GM19463 (cell line): Measurements from ENCODE around the gene MYL5.
"Not testable (repeated sequence)": the region's sequence is repeated elsewhere in the genome, so short reads cannot be mapped to it uniquely, and the experiment has no call there.

Source experiments
- ATAC-seq: cut with Tn5 transposase; IDR thresholded peaks from one replicate; pipeline ENCODE4 v1.9.1; 2021; ENCODE audit warnings: mild to moderate bottlenecking, moderate library complexity; ENCODE audit not compliant: unreplicated experiment

MYL5 gene

DNA sequence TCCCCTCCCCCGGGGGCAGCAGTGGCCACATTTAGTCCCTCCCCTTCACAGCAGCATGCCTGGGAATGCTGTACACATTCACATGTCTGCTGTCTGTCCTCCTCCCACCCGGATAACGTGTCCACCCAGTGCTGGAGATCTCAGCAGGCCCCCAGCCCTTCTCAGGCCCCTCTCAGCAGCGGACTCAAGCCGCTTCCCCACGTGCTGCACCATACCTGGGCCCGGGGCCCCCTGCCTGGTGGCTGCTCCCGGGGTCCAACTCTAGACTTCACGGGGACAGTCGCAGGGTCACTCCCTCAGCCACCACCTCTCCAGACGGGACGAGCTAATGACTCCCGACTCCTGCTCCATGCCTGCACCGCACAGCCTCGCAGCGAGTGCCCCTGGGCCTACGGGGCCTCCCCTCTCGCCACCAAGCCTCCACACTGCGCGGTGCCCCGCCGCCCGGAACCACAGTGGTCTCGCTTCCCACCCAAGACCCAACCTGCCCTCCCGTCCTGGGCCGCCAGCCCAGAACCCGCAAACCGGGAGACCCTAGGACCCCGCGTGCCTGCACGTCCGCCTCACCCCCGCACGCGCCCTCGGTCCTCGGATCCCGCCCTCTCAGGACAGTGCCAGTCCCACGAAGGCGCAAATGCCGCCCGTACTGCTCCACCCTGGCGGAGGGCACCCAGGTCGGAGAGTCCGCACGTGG lies 30.0 kb downstream of the MYL5 start:
- no peak for ATAC-seq

DNA sequence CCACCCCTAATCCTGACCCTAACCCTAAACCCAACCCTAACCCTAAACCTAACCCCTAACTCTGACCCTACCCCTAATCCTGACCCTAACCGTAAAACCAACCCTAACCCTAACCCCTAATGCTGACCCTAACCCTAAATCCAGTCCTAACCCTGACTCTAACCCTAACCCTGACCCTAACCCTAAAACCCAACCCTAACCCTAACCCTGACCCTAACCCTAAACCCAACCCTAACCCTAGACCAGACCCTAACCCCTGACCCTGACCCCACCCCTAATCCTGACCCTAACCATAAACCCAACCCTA lies 30.6 kb downstream of the MYL5 start:
- no peak for ATAC-seq

DNA sequence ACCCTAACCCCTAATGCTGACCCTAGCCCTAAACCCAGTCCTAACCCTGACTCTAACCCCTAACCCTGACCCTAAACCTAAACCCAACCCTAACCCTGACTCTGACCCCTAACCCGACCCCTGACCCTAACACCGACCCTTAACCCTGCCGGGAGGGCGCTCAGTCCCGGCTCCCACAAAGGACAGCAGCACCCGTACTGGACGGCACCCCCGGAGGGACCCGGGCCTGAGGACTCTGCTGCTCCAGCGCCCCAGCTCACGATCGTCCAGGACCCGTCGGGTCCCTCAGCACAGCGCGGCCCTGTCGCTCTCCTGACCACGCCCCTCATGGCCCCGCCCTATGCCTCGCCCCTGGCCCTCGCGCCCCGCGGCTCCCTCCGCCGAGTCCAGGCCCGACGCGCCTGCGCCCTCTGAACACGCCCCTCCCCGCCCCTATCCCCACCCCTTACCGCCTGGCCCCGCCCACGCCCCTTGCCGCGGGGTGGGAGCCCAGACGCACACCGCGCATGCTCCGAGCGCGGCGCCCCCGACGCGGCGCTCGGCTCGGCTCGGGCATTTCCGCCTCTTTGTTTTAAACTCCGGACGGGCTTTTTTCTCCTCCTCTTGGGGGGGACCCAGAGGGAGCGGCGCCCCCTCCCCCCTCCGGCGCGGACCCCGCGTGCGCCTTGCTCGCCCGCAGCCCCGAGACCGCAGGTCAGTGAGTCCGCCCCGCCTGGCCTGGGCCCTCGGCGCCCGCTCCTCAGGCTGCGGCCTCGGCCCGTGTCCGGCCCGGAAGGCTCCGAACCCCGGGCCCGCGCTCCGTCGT lies 31.1 kb downstream of the MYL5 start, which contains the start of gene PCGF3:
TSS of gene PCGF3 (plus strand) at position 555 of the 805 bp plus-strand sequence. CDS start 27,849 bp downstream, outside the sequence.
- peak; percentile 93 for ATAC-seq

DNA sequence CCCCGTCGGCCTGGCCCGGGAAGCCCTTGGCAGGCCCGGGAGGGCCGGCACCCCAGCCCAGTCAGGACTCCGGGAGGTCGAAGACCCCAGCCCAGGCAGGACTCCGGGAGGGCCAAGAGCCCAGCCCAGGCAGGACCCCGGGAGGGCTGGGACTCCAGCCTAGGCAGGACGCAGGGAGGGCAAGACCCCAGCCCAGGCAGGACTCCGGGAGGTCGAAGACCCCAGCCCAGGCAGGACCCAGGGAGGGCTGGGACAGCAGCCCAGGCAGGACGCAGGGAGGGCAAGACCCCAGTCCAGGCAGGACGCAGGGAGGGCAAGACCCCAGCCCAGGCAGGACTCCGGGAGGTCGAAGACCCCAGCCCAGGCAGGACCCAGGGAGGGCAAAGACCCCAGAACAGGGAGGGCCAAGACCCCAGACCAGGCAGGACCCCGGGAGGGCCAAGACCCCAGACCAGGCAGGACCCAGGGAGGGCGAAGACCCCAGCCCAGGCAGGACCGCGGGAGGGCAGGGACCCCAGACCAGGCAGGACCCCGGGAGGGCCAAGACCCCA lies 31.8 kb downstream of the MYL5 start:
- ATAC-seq, result not testable (repeated sequence)

DNA sequence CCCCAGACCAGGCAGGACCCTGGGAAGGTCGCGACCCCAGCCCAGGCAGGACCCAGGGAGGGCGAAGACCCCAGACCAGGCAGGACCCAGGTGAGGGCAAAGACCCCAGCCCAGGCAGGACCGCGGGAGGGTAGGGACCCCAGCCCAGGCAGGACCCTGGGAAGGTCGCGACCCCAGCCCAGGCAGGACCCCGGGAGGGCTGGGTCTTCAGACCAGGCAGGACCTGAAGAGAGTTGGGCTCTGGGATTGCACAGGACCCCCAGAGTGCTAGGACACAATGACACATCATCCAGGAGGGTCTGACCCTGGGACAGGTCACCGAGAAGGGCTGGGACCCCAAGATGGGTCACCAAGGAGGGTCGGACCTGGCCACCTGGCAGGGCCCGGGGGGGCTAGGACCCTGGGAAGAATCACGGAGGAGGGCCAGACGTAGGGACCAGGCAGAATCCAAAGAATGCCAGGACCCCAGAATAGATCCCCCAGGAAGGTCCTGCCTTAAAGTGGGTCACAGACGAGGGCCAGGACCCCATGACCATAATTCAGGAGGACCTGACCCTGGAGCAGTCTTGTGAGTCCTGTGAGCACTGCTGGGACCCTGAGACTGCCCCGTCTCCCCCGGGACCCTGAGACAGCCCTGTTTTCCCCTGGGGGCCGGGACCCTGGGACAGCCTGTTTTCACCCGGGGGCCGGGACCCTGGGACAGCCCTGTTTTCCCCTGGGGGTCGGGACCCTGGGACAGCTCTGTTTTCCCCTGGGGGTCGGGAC lies 32.7 kb downstream of the MYL5 start:
- ATAC-seq, result no peak

DNA sequence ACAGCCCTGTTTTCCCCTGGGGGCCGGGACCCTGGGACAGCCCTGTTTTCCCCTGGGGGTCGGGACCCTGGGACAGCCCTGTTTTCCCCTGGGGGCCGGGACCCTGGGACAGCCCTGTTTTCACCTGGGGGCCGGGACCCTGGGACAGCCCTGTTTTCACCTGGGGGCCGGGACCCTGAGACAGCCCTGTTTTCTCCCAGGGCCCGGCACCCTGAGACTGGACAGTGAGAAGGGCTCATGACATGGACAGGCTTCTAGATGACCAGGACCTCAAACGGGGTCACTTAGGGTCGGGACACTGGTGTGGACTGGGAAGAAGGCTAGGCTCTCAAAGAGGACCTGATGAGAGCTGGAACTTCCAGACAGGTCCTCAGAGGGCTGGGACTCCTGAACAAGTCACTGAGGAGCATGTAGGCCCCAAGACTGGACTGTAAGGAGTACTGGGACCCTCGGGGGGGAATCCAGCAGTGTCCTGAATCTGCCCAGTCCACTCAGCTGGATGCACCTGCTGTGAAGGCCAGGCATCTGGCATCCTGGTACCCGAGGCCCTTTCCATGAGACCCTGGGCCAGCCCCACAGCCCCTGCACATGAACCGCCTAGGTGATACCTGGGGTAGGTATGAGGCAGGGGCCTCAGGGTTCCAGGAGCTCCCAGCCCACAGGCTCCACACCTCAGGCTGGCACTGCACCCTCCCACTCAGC lies 33.7 kb downstream of the MYL5 start:
- ATAC-seq, result no peak

DNA sequence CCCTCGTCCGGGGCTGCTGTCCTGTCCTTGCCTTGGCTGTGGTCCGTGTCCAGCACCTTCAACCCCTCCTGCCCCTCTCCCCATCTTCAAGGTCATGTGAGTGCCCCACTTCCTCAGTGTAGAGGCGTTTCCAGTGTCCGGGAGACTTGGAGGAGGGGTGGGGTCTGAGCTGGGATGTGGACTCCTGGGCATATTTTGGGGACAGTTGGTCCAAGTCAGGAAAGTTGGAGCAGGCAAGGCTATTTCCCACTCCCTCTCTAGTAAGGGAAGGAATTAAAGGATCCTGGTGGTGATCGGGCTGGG lies 34.2 kb downstream of the MYL5 start:
- no peak for ATAC-seq

DNA sequence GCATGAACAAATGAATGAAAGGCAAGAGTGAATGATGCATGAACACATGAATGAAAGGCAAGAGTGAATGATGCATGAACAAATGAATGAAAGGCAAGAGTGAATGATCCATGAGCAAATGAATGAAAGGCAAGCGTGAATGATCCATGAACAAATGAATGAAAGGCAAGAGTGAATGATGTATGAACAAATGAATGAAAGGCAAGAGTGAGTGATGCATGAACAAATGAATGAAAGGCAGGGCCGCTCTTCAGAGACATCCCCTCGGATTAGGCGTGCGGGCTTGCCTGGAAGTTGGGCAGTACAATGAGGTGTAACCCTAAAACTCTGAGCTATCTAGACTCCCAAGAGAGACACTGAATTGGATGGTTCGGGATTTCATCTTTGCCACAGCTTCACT lies 35.0 kb downstream of the MYL5 start:
- ATAC-seq, result no peak

DNA sequence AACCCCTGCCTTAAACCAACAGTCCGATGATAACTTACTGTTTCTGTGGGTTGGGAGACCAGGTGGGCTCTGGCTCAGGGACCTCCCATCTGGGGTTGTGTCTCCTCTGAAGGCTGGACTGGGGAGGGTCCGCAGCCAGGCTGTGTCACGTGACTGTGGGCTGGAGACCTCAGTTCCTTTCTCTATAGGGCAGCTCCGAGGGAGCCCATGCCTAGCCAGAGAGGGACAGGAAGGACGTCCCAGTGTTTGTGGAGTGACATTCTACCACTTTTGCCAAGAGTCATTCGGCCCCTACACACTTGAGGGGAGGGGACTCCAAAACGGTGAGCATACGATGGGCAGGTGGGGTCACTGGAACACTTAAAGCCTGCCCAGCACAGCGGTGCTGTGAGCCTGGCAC lies 35.8 kb downstream of the MYL5 start:
- ATAC-seq, result no peak

DNA sequence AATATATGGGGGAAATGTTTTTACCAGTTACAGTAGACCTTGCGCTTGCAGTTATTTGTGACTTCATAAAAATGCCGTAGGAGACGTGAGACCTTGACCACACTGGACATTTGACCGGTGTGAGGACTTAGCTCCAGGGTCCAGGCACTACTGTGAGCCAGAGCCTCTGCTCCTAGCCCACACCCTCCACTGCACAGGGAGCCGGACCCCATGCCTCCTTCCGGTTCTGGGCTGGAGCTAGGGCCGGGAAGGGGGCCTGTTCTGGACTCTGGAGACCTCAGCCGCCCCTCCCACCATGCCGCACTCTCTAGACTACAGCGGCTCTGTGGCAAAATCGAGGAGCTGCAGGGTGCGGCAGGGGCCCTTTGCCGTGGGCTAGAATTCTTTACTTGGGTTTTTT lies 36.6 kb downstream of the MYL5 start:
- ATAC-seq, result no peak

DNA sequence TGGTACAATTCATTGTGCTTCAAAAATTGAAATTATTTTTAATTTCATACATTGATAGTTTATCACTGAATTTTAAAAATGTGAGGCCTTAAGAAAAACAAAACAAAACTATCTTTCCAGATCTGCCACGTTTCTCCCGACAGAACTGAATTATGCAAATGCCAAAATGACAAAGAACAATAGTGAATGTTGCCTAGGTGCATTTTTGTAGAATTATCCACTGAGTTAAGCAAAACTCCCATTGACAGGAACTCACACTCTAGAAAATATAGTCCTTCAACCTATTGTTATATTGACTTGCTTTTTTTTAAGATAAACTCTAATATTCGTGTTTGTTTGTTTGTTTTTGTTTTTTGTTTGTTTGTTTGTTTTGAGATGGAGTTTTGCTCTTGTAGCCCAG lies 37.8 kb downstream of the MYL5 start:
- no peak for ATAC-seq

DNA sequence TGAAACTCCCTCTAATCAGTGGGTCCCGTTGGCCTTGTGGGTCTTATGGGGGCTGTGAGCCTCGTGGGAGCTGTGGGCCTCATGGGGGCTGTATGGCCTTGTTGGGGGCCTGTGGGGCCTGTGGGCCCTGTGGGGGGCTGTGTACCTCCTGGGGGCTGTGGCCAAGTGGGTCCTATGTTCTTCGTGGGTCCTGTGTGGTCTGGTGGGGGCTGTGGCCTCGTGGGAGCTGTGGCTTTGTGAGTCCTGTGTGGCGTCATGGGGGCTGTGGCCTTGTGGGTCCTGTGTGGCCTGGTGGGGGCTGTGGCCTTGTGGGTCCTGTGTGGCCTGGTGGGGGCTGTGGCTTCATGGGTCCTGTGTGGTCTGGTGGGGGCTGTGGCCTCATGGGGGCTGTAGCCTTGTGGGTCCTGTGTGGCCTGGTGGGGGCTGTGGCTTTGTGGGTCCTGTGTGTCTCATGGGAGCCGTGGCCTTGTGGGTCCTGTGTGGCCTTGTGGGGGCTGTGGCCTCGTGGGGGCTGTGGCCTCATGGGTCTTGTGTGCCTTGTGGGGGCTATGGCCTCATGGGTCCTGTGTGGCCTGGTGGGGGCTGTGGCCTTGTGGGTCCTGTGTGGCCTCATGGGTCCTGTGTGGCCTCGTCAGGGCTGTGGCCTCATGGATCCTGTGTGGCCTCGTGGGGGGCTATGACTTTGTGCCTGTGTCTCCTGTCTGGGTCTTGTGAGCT lies 38.7 kb downstream of the MYL5 start:
- no peak for ATAC-seq

DNA sequence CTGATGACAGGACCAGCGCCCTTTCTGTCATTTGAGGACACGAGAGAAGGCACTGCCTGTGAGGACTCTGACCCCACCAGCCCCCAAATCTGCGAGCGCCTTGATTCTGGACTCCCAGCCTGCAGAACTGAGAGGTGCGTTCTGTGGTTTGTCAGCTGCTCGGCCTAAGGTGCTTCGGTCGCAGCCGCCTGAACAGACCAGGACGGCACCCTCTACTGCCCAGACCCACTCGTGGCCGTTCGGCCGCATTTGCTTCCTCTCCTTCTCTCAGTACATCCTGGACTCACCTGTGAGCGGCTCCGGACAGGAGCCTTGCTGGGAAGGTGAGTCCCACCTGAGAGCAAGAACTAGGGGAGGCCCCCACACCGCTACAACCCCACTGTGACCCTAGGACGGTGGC lies 39.7 kb downstream of the MYL5 start:
- no peak for ATAC-seq

DNA sequence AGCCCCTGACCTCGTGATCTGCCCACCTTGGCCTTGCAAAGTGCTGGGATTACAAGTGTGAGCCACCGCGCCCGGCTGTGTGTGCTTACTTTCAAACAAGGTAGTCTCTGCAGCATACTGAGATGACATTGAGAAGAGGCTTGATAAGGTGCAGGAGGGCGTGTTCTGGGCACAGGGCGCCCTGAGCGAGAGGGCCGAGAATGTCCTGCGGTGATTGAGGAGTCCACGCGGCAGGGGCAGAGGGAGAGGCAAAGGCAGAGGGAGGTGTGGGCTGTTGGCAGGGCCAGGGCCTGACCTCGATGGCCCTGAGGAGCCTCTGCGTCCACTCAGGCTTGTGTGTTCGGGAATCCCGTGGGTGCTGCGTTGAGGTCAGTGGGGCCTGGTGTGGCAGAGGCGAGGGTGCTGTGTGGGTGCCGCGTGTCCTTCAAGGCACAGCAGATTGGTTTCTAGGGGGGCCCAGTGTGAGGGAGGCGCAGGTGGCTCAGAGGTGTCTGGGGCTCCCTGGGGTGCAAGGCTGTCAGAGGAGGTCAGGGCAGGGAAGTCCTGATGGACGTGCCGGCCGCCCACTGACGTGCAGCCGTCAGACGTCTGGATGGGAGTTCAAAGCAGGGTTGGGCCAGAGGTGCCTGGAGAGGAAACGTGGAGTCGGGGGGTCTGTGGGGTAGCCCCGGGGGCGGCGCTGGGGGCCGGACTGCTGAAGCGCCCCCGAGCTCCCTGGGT lies 43.4 kb downstream of the MYL5 start:
- no peak for ATAC-seq

DNA sequence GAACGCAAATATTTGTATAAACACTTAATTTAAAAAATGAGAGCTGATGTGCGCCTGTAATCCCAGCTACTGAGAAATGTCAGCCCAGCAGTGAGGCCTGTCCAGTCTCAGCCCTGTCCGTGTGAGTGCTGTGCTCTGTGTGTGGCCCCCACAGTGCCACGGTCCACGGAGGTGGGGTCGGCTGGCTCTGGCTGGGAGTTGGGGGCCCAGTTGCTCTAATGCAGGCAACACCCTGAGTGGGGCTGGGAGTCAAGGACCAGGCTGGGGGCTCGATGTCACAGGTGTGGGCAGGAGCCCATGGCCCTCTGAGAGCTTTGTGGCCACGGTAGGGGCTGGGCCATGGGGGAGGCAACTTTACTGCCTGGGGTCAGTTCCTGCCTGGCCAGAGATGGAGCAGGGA lies 44.1 kb downstream of the MYL5 start:
- ATAC-seq, result no peak

DNA sequence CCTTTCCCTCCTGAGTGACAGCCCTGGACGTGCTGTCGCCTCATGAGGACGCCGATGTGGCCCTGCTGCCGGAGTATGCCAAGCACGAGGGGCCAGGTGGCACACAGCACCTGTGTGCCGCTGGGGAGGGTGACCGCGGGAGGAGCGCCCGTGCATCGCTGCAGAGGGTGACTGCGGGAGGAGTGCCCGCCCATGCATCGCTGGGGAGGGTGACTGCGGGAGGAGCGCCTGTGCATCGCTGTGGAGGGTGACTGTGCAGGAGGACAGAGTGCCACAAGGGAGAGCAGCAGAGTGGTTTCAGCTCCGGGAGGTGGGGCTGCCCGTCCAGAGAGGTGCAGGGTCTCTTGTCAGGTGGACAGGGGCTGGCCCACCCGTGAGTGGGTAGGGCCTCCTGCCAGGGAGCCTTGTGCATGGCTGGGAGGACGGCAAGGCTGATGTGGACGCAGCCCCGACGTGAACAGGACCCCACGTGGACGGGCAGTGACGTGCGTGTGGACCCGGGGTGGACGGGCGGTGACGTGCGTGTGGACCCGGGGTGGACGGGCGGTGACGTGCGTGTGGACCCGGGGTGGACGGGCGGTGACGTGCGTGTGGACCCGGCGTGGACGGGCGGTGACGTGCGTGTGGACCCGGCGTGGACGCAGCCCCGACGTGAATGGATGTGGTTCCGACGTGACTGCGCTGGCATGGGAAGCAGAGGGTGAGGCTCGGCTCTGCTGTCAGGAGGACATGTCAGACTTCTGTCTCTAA lies 45.9 kb downstream of the MYL5 start:
- no peak for ATAC-seq

DNA sequence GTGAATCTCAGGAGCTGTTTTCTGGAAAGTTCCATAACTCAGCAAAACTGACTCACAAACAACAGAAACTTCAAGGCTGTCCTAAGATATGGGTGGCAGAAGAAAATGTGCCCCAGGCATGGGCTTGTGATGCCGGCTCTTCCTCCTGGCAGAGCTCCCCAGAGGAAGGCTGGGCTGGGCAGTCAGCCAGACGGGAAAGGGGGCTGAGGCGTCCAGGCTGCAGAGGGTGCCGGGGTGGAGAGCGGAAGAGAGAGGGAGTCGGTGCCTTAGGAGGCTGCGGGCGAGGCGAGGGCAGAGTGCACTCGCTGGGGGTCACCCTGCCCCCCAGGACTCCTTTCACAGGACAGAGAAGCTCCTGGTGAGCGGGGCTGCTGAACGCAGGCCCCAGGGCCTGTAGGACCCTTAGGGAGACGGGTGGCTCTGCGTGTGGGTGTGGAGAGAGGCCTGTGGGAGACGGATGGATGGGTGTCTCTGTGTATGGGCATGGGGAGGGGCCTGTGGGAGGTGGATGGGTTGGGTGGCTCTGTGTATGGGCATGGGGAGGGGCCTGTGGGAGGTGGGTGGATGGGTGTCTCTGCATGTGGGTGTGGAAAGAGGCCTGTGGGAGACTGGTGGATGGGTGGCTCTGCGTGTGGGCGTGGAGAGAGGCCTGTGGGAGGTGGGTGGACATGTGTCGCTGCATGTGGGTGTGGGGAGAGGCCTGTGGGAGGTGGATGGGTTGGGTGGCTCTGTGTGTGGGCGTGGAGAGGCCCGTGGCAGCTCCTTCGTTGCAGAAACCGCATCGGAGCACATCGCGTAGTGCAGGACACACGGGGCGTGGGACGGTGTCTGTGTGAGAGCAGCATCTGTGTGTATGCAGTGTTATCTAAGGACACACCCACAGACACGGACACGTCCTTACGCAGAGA lies 47.2 kb downstream of the MYL5 start:
- no peak for ATAC-seq

DNA sequence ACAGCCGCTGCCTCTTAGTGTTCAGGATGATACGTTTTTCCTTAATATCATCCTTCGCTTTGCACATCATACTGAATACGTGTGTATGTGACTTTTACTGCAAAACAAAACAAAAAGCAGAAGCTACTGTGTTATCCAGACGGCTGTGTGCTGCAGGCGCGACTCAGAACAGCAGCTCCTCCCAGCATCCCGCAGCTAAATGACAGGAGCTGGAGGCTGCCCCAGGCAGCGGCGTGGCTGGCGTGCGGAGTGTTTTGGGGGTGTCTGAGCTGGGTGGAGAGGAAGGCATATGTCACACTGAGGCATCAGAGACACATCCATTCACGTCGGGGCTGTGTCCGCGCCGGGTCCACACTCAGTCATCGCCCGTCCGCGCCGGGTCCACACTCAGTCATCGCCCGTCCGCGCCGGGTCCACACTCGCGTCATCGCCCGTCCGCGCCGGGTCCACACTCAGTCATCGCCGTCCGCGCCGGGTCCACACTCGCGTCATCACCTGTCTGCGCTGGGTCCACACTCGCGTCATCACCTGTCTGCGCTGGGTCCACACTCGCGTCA lies 47.9 kb downstream of the MYL5 start:
- ATAC-seq, result no peak
